K562 (cell line): Measurements from ENCODE around the gene DNASE2B. TPM values are rescaled to one million over a fixed set of nuclear protein-coding genes. Genes with fewer than 3 reads are reported as not detected.
A peak's percentile ranks its signal among the peaks of the same experiment; 100 is the strongest.

Experiments
- ATAC-seq: fragments of 200-7000 bp; cut with Tn5 transposase; 3 replicates; pipeline ENCODE4 v1.9.1; 2020; ENCODE audit warnings: moderate library complexity
- BruUV-seq: library from RNA; stranded (reverse); fragments of 400-500 nt; replicated peaks from 2 replicates; lab custom pipeline; 2021; lab: Mats Ljungman, UMichigan
- CTCF ChIA-PET: fragments of 300-600 bp; formaldehyde crosslinking; extraction: SDS; loops from one replicate; lab custom pipeline; 2021; ENCODE audit warnings: low intra/inter-chr PET ratio; lab: Yijun Ruan, JAX
- POLR2A ChIA-PET: fragments of 300-600, 350-650 bp; sonication (Branson Sonifier 250); formaldehyde crosslinking; extraction: SDS; loops from one replicate; lab custom pipeline; 2021; ENCODE audit warnings: antibody characterized with exemption, inconsistent platforms; lab: Yijun Ruan, JAX
- DNase-seq, 4 experiments: peaks; one replicate each; pipeline versions ENCODE4 v3.0.0 to v3.0.0-alpha.2; 2011 to 2018; ENCODE audit warnings: low spot score in 3 of 4, mixed read lengths in 3 of 4; ENCODE audit errors: extremely low read depth in 1 of 4
- FAIRE-seq: peaks from 2 replicates; lab custom pipeline; 2011; peaks lifted over from hg19 to GRCh38; lab: Jason Lieb, UNC
- H2AFZ ChIP-seq: 2 replicates; pipeline ENCODE4 v1.6.0; 2011; ENCODE audit warnings: low read depth, low read length, control low read depth, inconsistent platforms
- H3K27ac ChIP-seq: fragments of 200-600 bp; 3 replicates; pipeline ENCODE4 v1.8.0; 2011; ENCODE audit warnings: low read depth, mild to moderate bottlenecking, control low read depth, inconsistent platforms, low read length, moderate library complexity, mixed read lengths; ENCODE audit errors: extremely low read depth
- H3K27me3 ChIP-seq, 2 experiments: fragments of 300-600 bp in 1 of 2; 2 replicates in 1 of 2; 3 replicates in 1 of 2; pipeline versions ENCODE4 v1.6.0 to v1.8.0; 2011; ENCODE audit warnings: inconsistent platforms in 2 of 2, low read length in 2 of 2, mild to moderate bottlenecking in 1 of 2, mixed read lengths in 1 of 2, moderate library complexity in 1 of 2; ENCODE audit not compliant: control insufficient read depth in 2 of 2, insufficient read depth in 2 of 2
- H3K36me3 ChIP-seq: fragments of 300-600 bp; 3 replicates; pipeline ENCODE4 v1.8.0; 2011; ENCODE audit warnings: mild to moderate bottlenecking, low read length, inconsistent platforms; ENCODE audit not compliant: control insufficient read depth, insufficient read depth
- H3K4me1 ChIP-seq, 2 experiments: fragments of 200-600 bp in 1 of 2; replicated peaks in 1 of 2; 2 replicates in 1 of 2; 3 replicates in 1 of 2; pipeline versions ENCODE4 v1.5.1 to v1.8.0; 2011; ENCODE audit warnings: inconsistent platforms in 2 of 2, low read length in 2 of 2, mild to moderate bottlenecking in 1 of 2, mixed read lengths in 1 of 2, moderate library complexity in 1 of 2; ENCODE audit not compliant: control insufficient read depth in 2 of 2, insufficient read depth in 2 of 2
- H3K4me2 ChIP-seq: 2 replicates; pipeline ENCODE4 v1.6.1; 2011; ENCODE audit warnings: low read length, control low read depth, inconsistent platforms, mixed read lengths; ENCODE audit not compliant: insufficient read depth
- H3K4me3 ChIP-seq: fragments of 200-600 bp; sonication (generic), shearing (Covaris generic); 2 replicates; pipeline ENCODE4 v1.5.1; 2016; ENCODE audit warnings: control low read depth, inconsistent platforms
- H3K79me2 ChIP-seq: fragments of 200-600 bp; 3 replicates; pipeline ENCODE4 v1.8.0; 2011; ENCODE audit warnings: low read length, inconsistent platforms; ENCODE audit not compliant: control insufficient read depth, insufficient read depth
- H3K9ac ChIP-seq, 2 experiments: 2 replicates each; pipeline versions ENCODE4 v1.6.0 to v1.6.1; 2011; ENCODE audit warnings: low read depth in 2 of 2, low read length in 2 of 2, control low read depth in 1 of 2, inconsistent platforms in 1 of 2, mild to moderate bottlenecking in 1 of 2, mixed read lengths in 1 of 2; ENCODE audit not compliant: insufficient read depth in 1 of 2
- H3K9me1 ChIP-seq: one replicate; pipeline ENCODE4 v1.6.0; 2011; ENCODE audit warnings: inconsistent platforms, mild to moderate bottlenecking, low read length, moderate library complexity; ENCODE audit not compliant: control insufficient read depth, insufficient read depth
- H3K9me3 ChIP-seq: replicated peaks from 2 replicates; pipeline ENCODE4 v1.5.1; 2011; ENCODE audit warnings: low read depth, low read length, inconsistent platforms; ENCODE audit not compliant: control insufficient read depth, insufficient read depth
- H4K20me1 ChIP-seq: replicated peaks from 2 replicates; pipeline ENCODE4 v1.6.1; 2011; ENCODE audit warnings: low read length, inconsistent platforms, mixed read lengths; ENCODE audit not compliant: control insufficient read depth, insufficient read depth
- BMI1 ChIP-seq: fragments of 150-350 bp; IDR thresholded peaks from 2 replicates; pipeline ENCODE4 v1.6.1; 2014; ENCODE audit warnings: low read length
- CBFA2T2 ChIP-seq: fragments of 450-650 bp; conservative IDR thresholded peaks from 2 replicates; pipeline ENCODE4 v1.6.1; 2017; ENCODE audit warnings: mild to moderate bottlenecking
- DMBX1 ChIP-seq: fragments of 250-450 bp; sonication (Bioruptor Pico); IDR thresholded peaks from 2 replicates; pipeline ENCODE4 v1.8.0; 2022; ENCODE audit warnings: inconsistent platforms, mild to moderate bottlenecking, moderate library complexity, borderline replicate concordance
- EP300 ChIP-seq: IDR thresholded peaks from 2 replicates; pipeline ENCODE4 v1.6.1; 2012; ENCODE audit warnings: low read length, improper control_type of control experiment
- GABPB1 ChIP-seq: sonication (generic); formaldehyde crosslinking; IDR thresholded peaks from 2 replicates; pipeline ENCODE4 v1.8.0; 2022; ENCODE audit warnings: mild to moderate bottlenecking, missing genetic modification reagents
- KLF6 ChIP-seq: fragments of 250-450 bp; sonication (Bioruptor Pico); IDR thresholded peaks from 2 replicates; pipeline ENCODE4 v1.4.0; 2020; ENCODE audit warnings: mild to moderate bottlenecking, moderate library complexity, borderline replicate concordance
- MEF2D ChIP-seq: conservative IDR thresholded peaks from 2 replicates; pipeline ENCODE4 v1.6.1; 2016; ENCODE audit warnings: low read depth, missing genetic modification characterization, missing compliant biosample characterization
- NCOA2 ChIP-seq, 2 experiments: fragments of 450-650 bp; IDR thresholded peaks; 2 replicates each; pipeline ENCODE4 v1.6.1; 2018; ENCODE audit warnings: mild to moderate bottlenecking in 2 of 2, moderate library complexity in 1 of 2; ENCODE audit not compliant: partially characterized antibody in 2 of 2
- NR2C1 ChIP-seq, 2 experiments: fragments of 450-650 bp; IDR thresholded peaks; 2 replicates each; pipeline ENCODE4 v1.6.1; 2017; ENCODE audit warnings: mild to moderate bottlenecking in 2 of 2, antibody characterized with exemption in 1 of 2, inconsistent platforms in 1 of 2, missing compliant biosample characterization in 1 of 2, missing genetic modification characterization in 1 of 2
- PTTG1 ChIP-seq: fragments of 450-650 bp; IDR thresholded peaks from 2 replicates; pipeline ENCODE4 v1.6.1; 2016; ENCODE audit warnings: low read depth, mild to moderate bottlenecking, missing genetic modification characterization, missing compliant biosample characterization
- RBBP5 ChIP-seq: fragments of 200-600 bp; sonication (generic); IDR thresholded peaks from 2 replicates; pipeline ENCODE4 v1.6.1; 2012; ENCODE audit warnings: borderline replicate concordance, mild to moderate bottlenecking, low read length, control low read depth, inconsistent platforms; ENCODE audit not compliant: insufficient read depth, poor library complexity, severe bottlenecking
- RHOXF2B ChIP-seq: fragments of 250-450 bp; sonication (Bioruptor Pico); conservative IDR thresholded peaks from 2 replicates; pipeline ENCODE4 v1.5.1; 2021
- SMAD3 ChIP-seq: fragments of 450-650 bp; formaldehyde crosslinking; conservative IDR thresholded peaks from 2 replicates; pipeline ENCODE4 v1.4.0; 2020; ENCODE audit warnings: mild to moderate bottlenecking
- SMAD4 ChIP-seq: fragments of 250-450 bp; sonication (Bioruptor Pico); conservative IDR thresholded peaks from 2 replicates; pipeline ENCODE4 v1.8.0; 2021; ENCODE audit warnings: inconsistent platforms, mild to moderate bottlenecking, moderate library complexity
- ZNF239 ChIP-seq: fragments of 250-450 bp; sonication (Bioruptor Pico); IDR thresholded peaks from 2 replicates; pipeline ENCODE4 v1.4.0; 2020; ENCODE audit warnings: mild to moderate bottlenecking
- ZNF583 ChIP-seq: fragments of 250-450 bp; sonication (Bioruptor Pico); IDR thresholded peaks from 2 replicates; pipeline ENCODE4 v1.4.0; 2020
- WGBS: fragments of 100-300 bp; shearing (Covaris generic); methylation state at CpG from one replicate; pipeline ENCODE4 v1.1.6; 2016; ENCODE audit warnings: low coverage, mixed read lengths; ENCODE audit not compliant: insufficient coverage; ENCODE audit errors: missing lambda C conversion rate; 5-methylcytosine and 5-hydroxymethylcytosine counted together
- in situ Hi-C: fragments of 300-500 bp; cut with MboI; formaldehyde crosslinking; loops from 4 replicates; pipeline ENCODE4 v1.15.0; 2018; ENCODE audit warnings: inconsistent platforms, mixed read lengths
- intact Hi-C: fragments of 100-400 bp; cut with micrococcal nuclease; formaldehyde crosslinking; loops from 2 replicates; pipeline ENCODE4 v1.14.2; 2022
- polyA plus RNA-seq, 8 experiments: library from polyadenylated mRNA; depleted of rRNA in 4 of 8; stranded (reverse) in 5 of 8; unstranded in 3 of 8; fragments of >200 nt; fragmentation: Nextera tagmentation in 2 of 8; fragmentation: Illumina TruSeq in 1 of 8; extraction: Ambion mirVana in 2 of 8; extraction: Trizol in 1 of 8; gene quantifications; 2 replicates each; pipeline versions ENCODE4 v1.2.1 to v1.2.3, GENCODE V29; 2011 to 2014; ENCODE audit warnings: inconsistent platforms in 1 of 8, missing spikeins in 1 of 8
- total RNA-seq, 7 experiments: library from RNA; depleted of rRNA in 6 of 7; stranded (reverse); fragments of >200 nt in 6 of 7; fragmentation: Illumina TruSeq in 2 of 7; extraction: Trizol in 2 of 7; gene quantifications; 2 replicates each; pipeline versions ENCODE4 v1.2.1 to v1.2.3, GENCODE V29; 2011 to 2021; ENCODE audit warnings: low replicate concordance in 1 of 7
- TF ChIP-seq, protein P1 (sequence below): fragments of 450-650 bp; formaldehyde crosslinking; conservative IDR thresholded peaks from 2 replicates; pipeline ENCODE4 v1.4.0; 2022; ENCODE audit warnings: mild to moderate bottlenecking, missing genetic modification characterization
- TF ChIP-seq, protein P2 (sequence below): IDR thresholded peaks from 3 replicates; pipeline ENCODE4 v1.6.1; 2011; ENCODE audit warnings: borderline replicate concordance, mild to moderate bottlenecking; ENCODE audit not compliant: insufficient read length, insufficient read depth
- TF ChIP-seq, protein P3 (sequence below), 3 experiments: fragments of 200-800 bp in 1 of 3; sonication (Bioruptor generic) in 1 of 3; sonication (generic) in 1 of 3; formaldehyde crosslinking in 1 of 3; IDR thresholded peaks; 2 replicates each; pipeline versions ENCODE4 v1.6.1 to v1.8.0; 2016 to 2022; ENCODE audit warnings: mild to moderate bottlenecking in 2 of 3, missing compliant biosample characterization in 2 of 3, missing genetic modification characterization in 2 of 3, missing genetic modification reagents in 1 of 3

Gene DNASE2B
- total and polyA plus RNA-seq, 9 of the 15 experiments (the other 6 are each of a cell fraction or from before 2014, with no cell fraction given), result not detected

DNA sequence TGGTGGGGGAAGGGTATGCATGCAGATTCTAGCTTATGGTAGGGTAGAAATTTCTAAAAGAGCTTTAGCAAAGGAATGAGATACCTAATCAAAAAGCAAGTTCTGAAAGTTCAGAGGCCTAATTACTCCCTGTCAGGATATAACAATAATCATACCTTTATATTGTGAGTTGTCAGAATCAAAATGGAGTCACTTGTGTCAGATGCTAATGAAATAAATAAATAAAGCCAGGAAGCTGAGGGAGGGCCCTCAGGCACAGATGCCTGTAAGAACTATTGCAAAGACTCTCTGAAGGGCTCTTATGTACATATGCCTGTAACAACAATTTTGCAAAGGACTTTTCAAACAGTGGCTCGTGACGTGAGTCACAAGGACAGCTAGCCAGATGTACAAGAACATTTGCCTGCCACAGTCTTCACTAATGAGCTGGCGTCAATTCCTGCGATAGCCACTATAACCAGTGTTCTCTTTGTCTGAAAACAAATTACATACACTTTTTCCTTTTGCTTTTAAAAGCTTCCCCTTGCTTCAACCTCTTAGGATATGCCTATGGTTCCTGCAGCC lies 27.4 kb upstream of the DNASE2B start:
- Histone ChIP-seq H3K27me3 (no peaks in the 10 kb centered on the region), H3K9me1 (no peaks in the 10 kb centered on the region), H4K20me1 (no peaks in the 10 kb centered on the region), H3K27ac (no peak overlapping the region), H3K36me3 (no peaks in the 10 kb centered on the region), H3K9ac (no peak overlapping the region), H3K9me3 (no peaks in the 10 kb centered on the region), H2AFZ (no peak overlapping the region), H3K79me2 (no peaks in the 10 kb centered on the region), H3K4me2 (no peak overlapping the region), H3K4me1 (peaks cover 0 to 5% of the 10 kb centered on the region in 2 experiments; a peak in 2 of 5 replicates), H3K4me3 (no peak overlapping the region)
- 23% methylated on average over 4 of the region's 4 CpGs for WGBS
- no peak for ATAC-seq
- DNase-seq, result no peak
- BruUV-seq, result no TSS peak
- ChIA-PET POLR2A (no interaction called here), CTCF (no interaction called here)
- FAIRE-seq, result no peak
- intact Hi-C loops, result no loop called here
- in situ Hi-C loops, result no loop called here
- TF ChIP-seq ZNF583 (CRISPR knock-in tag) (0 out of 2 replicates have a peak, but pooled peaks have one; percentile 40), RBBP5 (no peak), CBFA2T2 (no peak), NR2C1 (IDR thresholded peaks at IDR 0.05) (no peak), NR2C1 (tag; IDR thresholded peaks at IDR 0.05) (peak; percentile 50; the same call in 1 of the 2 replicates), BMI1 (no peak), DMBX1 (CRISPR knock-in tag) (peak; percentile 65; the same call in 1 of the 2 replicates), NCOA2 (IDR thresholded peaks at IDR 0.05; ENCODE audit: partially characterized antibody in 2 of 2) (no peak), KLF6 (CRISPR knock-in tag) (0 out of 2 replicates have a peak, but pooled peaks have one; percentile 77), ZNF239 (peak; percentile 38; the same call in 1 of the 2 replicates), PTTG1 (tag) (peak; percentile 86), MEF2D (tag) (0 out of 2 replicates have a peak, but pooled peaks have one; percentile 42), RHOXF2B (CRISPR knock-in tag) (no peak), SMAD3 (CRISPR knock-in tag) (0 out of 2 replicates have a peak, but pooled peaks have one; percentile 41), SMAD4 (peak; percentile 71), EP300 (no peak), GABPB1 (no peak)
- TF ChIP-seq, protein P1, sequence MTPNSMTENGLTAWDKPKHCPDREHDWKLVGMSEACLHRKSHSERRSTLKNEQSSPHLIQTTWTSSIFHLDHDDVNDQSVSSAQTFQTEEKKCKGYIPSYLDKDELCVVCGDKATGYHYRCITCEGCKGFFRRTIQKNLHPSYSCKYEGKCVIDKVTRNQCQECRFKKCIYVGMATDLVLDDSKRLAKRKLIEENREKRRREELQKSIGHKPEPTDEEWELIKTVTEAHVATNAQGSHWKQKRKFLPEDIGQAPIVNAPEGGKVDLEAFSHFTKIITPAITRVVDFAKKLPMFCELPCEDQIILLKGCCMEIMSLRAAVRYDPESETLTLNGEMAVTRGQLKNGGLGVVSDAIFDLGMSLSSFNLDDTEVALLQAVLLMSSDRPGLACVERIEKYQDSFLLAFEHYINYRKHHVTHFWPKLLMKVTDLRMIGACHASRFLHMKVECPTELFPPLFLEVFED (CRISPR knock-in tag), result no peak
- TF ChIP-seq, protein P2, sequence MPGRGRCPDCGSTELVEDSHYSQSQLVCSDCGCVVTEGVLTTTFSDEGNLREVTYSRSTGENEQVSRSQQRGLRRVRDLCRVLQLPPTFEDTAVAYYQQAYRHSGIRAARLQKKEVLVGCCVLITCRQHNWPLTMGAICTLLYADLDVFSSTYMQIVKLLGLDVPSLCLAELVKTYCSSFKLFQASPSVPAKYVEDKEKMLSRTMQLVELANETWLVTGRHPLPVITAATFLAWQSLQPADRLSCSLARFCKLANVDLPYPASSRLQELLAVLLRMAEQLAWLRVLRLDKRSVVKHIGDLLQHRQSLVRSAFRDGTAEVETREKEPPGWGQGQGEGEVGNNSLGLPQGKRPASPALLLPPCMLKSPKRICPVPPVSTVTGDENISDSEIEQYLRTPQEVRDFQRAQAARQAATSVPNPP, result no peak
- TF ChIP-seq, protein P3, sequence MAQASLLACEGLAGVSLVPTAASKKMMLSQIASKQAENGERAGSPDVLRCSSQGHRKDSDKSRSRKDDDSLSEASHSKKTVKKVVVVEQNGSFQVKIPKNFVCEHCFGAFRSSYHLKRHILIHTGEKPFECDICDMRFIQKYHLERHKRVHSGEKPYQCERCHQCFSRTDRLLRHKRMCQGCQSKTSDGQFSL (CRISPR knock-in tag; IDR thresholded peaks at IDR 0.05), result no peak
- TF ChIP-seq, protein P3 (tag; IDR thresholded peaks at IDR 0.05), result peak in 1 of 2 experiments; percentile 27; a peak in 1 of 4 replicates
